GM21390 (cell line): Measurements from ENCODE around the gene TNFRSF13B.
"Not testable (repeated sequence)": the region's sequence is repeated elsewhere in the genome, so short reads cannot be mapped to it uniquely, and the experiment has no call there.

Experiments used
- ATAC-seq: cut with Tn5 transposase; IDR thresholded peaks from one replicate; pipeline ENCODE4 v1.9.1; 2021; ENCODE audit not compliant: unreplicated experiment

TNFRSF13B gene

DNA sequence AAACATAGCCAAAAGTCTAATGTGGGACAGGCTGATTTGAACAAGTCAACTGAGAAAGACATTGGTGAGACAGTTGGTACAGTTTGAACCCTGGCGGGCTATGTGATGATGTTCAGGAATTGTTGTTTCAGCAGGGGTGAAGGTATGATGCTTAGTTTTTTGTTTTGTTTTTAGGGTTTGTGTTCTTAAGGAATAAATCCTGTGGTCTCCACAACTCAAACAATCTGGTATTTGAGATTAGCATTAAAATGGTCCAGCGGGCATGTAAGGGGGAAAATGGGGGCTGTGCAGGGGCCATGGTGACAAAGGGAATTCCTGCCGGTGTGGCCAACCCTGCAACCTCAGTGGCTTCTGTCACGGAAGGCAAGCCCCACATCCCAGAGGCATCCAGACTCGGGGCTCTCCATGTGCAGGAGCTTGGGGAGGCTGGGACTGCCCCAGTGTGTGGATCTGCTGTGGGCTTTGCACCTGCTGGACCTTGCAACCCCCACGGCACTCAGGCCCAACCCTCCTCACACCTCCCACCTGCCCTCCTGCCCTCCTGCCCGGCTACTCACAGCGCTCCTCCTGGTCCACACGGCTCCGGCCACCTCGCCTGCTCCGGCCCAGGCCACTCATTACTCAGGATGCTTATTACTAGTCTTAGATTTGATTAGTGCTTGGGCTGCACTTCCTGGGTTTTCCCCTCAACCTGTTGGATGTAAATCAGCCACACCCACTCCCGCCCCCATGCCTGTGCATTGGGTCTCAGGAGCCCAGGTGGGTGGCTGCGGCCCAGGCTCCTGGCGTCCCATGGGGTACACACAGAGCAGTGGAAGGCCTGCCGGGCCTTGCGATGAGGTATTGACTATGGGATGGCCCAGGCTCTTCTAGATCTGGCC lies at the start of gene TNFRSF13B:
TSS of gene TNFRSF13B (minus strand) at position 661 of the 881 bp plus-strand sequence. CDS start at position 618, 43 bp downstream.
- no peak for ATAC-seq

DNA sequence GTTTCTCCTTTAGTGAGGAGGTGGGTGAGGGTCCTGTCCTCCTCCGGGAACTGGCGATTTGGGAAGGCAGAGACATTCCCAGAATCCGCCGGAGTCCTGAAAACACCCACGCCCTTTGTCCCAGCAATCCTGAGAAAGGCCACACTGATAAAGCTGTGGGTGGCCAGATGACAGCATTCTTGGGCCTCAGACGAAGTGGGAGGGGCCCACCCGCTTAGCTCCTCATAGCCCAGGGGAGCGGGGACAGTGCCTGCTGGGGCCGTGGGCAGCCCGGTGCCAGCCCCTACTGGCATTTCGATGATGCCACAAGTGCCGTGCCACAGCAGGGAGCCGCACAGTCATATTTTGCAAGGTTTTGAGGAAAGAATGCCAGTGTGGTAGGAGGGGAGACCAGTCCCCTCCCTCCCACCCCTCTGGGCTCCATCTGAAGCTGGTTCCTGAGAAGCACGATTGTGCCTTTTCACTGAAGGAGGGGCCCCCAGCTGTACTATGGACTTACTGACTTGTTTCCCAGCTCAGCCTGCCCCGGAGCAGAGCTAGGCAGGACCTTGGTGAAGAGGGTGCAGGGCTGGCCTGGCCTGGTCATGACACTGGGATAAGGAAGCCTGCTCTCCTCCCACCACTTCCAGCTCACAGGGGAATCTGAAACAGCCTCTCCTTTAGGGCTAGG lies 49.4 kb upstream of the TNFRSF13B start:
- ATAC-seq: no peak

DNA sequence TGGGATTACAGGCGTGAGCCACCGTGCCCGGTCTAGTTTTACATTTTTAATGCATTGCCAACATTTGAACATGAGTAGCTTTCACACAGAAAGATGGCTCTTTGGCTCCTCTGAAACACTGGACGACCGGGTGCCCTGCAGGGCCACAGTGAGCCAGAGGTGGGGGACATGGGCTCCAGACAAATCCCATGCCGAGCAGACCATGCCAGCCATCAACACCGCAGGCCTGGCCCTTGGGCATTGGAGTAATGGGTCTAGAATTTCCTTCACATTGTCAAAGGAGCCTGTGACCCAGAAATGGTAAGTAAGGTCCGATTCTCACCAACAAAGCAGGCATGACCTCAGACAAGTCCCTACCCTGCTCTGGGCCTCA lies 48.9 kb upstream of the TNFRSF13B start:
- no peak for ATAC-seq

GRCh38 chr17:17019891-17020456 lies 48.1 kb upstream of the TNFRSF13B start:
- no peak for ATAC-seq

DNA sequence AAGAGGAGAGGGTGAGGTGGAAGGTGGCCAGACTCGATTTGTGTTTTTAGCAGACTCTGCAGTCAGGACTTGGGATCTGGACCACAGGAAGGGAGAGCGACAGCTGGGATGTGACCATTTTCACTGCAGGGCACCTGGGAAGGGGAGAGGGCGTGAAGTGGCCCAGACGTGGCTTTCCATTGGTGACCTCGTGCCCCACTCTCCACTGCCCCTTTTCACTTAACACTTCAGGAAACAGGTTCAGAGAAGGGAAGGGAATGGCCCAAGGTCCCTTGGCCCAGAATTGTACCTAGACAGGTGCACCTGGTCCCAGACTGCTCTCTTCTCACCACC lies 47.5 kb upstream of the TNFRSF13B start:
- no peak for ATAC-seq

GRCh38 chr17:17018612-17019429 lies 46.9 kb upstream of the TNFRSF13B start:
- no peak for ATAC-seq

DNA sequence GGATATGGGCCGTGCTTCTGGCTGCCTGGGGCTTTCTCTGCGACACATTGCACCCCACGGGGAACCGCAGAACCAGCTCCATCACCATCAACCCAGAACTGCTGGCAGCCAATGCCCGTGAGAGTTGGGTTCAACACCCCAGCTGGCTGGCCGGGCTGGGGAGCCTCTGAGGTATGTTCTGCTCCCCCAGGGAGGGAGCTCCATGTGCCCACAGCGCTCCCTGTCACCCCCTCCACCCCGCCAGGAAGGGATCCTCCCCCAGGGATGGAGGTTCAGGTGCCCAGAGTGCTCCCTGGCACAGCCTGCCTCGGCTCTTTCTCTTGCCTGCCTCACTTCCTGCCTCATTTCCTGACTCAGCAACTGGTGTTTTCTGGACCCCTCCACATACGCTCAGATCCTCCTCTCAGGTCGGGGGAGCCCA lies 46.1 kb upstream of the TNFRSF13B start:
- no peak for ATAC-seq

DNA sequence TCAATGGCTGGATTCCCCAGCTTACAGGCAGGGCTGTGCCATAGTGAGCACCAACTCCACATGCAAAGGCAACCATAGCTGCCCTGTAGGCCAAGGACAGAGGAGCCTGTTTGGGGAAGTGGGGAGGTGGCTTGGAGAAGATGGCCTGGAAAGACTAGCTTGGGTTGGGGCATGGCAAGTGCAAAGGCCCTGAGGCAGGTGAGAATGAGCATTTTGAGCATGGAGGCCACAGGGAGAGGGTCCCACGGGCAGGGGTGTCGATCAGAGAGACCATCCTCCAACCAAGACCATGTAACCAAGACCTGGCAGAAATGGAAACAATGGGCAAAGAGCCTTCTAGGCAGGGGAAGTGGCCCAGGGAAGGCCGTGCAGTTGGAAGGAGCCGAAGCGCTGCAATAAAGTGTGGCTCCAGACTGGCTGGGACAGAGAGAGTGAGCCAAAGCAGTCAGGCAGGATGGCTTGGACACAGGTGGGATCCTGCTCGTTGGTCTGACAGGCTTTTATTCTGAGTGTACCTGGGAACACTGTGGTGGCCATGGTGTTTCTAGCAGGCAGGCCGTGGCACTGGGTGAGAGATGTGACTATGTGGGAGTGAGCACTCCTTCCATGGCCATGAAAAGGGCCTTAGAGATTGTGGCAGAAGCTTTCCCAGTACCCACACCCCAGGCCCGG lies 45.6 kb upstream of the TNFRSF13B start:
- ATAC-seq: no peak

DNA sequence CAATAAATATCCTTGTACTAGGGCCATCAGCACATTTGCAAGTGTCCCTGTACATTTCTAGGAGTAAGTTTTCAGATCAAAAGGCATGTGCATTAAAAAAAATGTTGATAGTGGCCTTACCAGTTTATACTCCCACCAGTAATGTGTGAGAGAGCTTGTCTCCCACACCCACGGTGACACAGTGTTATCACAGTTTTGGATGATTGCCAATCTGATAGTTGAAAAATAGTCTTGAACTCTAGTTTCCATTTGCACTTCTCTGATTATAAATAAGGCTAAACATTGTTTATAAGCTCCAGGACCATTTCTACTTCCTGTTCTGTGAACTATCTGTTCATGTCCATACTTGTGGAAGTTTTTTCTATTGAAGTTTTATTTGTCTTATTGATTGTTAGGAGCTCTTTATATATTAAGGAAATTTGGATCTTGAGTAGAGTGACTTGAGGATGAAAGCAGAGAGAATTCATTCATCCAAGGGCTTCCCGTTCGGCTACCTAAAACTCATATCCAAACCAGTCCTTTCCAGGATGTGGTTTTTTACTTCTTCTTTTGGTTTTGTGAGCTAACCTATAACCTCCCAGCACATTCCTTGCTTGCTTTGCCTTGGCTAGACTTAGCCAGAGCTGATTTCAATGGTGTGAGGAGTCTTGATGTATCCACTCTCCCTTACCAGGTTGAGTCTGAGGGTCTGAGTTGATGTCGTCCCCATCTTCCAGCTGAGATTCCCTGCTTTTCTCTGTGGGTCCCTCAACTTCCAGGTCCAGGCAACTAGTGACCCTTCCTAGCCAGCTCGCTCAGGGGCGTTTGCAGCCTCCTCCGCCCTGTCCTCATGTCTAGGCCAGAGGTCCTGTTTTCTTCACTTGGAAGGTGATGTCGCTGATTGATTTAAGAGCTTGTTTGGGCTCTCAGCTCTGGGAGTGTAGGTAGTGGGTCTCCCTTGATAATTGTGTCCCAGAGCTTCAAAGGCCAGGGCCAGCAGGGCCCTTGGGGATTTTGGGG lies 44.6 kb upstream of the TNFRSF13B start:
- not testable (repeated sequence) for ATAC-seq

- ATAC-seq: no peak
Observed at GRCh38 chr17:17015230-17015629, 43.3 kb upstream of the TNFRSF13B start.

GRCh38 chr17:17014748-17015124 lies 42.8 kb upstream of the TNFRSF13B start:
- not testable (repeated sequence) for ATAC-seq

GRCh38 chr17:17013828-17014747 lies 42.2 kb upstream of the TNFRSF13B start:
- ATAC-seq: not testable (repeated sequence)

DNA sequence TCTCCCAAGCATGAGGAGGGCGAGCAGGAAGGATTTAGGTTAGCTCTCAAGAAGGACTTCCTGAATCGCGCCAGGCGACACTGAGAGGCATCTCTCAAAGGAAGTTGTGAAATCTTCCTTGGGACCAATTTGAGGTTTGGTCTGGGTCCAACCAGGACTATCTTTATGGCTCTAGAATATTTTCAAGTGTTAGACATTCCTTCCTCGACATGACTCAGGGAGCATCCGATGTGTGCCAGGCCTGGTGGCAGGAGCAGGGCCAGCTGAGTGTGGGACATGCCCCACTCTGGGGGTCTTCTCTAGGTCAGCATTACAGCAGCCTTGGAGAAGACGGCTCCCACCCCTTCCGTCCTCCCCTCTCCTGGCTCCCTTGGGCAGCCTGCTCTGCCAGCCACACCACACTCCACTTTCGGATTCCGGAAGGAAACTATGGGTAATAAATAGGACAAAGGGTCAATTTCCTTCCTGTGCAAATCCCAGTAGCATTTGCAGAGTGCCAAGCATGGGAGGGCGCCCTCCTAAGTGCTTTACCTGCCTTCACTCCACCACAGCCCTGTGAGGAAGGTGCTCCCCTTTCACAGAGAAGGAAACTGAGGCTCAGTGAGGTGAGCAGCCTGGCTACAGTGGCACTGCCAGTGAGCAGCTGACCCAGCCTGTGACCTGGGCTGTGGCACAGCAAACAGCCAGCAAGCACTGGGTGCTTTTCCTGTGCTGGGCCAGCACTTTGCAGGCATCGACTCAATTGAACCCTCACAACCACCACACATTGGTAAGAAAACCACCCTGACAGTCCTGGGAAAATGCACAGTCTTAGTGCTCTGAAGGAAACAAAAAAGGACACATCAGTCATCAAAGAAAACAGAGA lies 39.4 kb upstream of the TNFRSF13B start:
- not testable (repeated sequence) for ATAC-seq

GRCh38 chr17:17010545-17011034 lies 38.7 kb upstream of the TNFRSF13B start:
- ATAC-seq: not testable (repeated sequence)

DNA sequence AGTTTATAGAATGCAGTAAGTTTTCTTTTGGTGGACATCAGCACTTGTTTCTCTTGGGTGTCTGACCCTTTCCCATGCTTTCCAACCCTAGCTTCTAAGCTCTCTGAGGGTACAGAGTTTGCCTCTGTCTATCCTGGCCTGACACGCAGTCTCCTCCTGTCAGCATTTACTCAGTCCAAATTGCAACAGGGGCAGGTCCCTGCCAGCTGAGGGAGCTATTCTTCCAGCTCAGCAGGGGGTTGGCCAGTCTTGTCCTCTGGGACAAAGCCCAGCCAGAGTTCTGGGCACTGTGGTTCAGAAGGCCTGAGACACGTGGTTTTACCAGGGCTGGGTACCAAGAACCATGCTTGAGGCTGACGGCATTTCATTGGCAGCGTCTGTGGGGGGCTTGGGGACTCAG lies 38.1 kb upstream of the TNFRSF13B start:
- not testable (repeated sequence) for ATAC-seq

GRCh38 chr17:17008621-17009397 lies 36.9 kb upstream of the TNFRSF13B start:
- not testable (repeated sequence) for ATAC-seq
